Body of pancreas (tissue), 4 donors: Measurements from ENCODE around the gene TRAK1.

Experiments
- CTCF ChIP-seq, 7 experiments: fragments of 450-650 bp in 4 of 7; fragments of 200-600 bp in 3 of 7; sonication (generic) in 3 of 7; IDR thresholded peaks; one replicate each; pipeline ENCODE4 v1.5.1; 2016 to 2019; ENCODE audit warnings: antibody characterized with exemption in 7 of 7
- POLR2A ChIP-seq, 3 donors: fragments of 450-650 bp; IDR thresholded peaks; one replicate each; pipeline ENCODE4 v1.6.1; 2016; ENCODE audit warnings: antibody characterized with exemption in 3 of 3, mild to moderate bottlenecking in 2 of 3

GRCh38 chr3:42102571-42102970 is 11.4 kb downstream of the TRAK1 start:
- TF ChIP-seq CTCF (IDR thresholded peaks at IDR 0.05) (no peak), POLR2A (IDR thresholded peaks at IDR 0.05) (no peak)
